GM18861 (cell line): ENCODE measurements around the gene KRTAP10-8.
"Not testable (repeated sequence)": the region's sequence is repeated elsewhere in the genome, so short reads cannot be mapped to it uniquely, and the experiment has no call there.

Source experiments
- ATAC-seq: cut with Tn5 transposase; IDR thresholded peaks from one replicate; pipeline ENCODE4 v1.9.1; 2021; ENCODE audit not compliant: unreplicated experiment

Gene KRTAP10-8

GRCh38 chr21:44579056-44579832 lies 32.6 kb upstream of the KRTAP10-8 start:
- no peak for ATAC-seq

GRCh38 chr21:44579833-44580144 lies 32.1 kb upstream of the KRTAP10-8 start:
- no peak for ATAC-seq

- ATAC-seq, result not testable (repeated sequence)
These were observed 31.6 kb upstream of the KRTAP10-8 start, which contains the start of gene KRTAP10-5 for GRCh38 chr21:44580231-44580821. TSS of gene KRTAP10-5 (minus strand) at chr21:44580604. CDS start at chr21:44580578, 26 bp downstream.

- no peak for ATAC-seq
These were observed 30.7 kb upstream of the KRTAP10-8 start for GRCh38 chr21:44581158-44581557.

- no peak for ATAC-seq
These were observed 29.8 kb upstream of the KRTAP10-8 start for GRCh38 chr21:44582055-44582454.

DNA sequence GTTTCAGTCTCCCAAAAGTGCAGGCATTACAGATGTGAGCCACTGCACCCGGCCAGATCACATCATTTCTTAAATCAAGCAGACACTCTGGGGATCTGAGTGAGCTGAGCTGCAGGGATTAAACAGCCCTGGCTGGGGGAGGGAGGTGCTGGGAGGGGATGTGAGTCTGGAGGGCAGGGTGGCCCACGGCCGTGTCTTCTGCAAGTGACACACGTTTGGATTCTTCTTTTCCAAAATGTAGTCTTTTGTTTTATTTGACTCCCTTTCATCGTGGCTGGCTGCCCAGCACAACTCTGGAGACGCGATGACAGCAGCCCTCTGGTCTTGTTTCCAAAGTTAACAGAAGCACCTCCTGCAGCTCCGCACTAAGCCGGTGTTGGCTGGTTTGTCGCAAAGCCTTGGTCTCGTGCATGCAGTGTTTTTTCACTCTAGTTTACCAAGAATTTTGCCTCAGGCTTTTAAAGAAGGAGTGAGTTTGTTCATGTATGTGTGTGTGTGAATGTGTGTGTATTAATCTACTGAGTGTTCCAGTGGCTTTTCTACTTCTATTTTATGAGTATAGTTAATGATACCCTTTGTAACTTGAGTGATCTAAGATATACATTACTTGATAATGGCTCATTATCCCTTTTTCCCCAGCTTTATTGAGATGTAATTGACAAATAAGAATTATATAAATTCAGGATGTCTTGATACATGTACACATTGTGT lies 28.6 kb upstream of the KRTAP10-8 start:
- no peak for ATAC-seq

DNA sequence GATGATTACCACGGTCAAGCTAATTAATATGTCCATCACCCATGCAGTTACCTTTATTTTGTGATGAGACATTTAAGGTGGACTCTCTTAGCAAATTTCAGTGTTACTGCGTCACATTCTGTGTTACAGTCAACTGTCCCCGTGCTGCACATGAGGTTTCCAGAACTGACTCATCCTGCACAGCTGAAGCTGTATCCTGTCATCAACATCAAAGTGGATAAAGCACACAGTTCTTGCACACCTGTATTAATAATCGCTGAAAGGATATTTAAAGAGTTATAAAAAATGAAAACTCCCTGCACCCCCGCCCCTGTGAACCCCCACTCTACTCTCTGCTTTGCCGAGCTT lies 28.1 kb upstream of the KRTAP10-8 start:
- no peak for ATAC-seq

DNA sequence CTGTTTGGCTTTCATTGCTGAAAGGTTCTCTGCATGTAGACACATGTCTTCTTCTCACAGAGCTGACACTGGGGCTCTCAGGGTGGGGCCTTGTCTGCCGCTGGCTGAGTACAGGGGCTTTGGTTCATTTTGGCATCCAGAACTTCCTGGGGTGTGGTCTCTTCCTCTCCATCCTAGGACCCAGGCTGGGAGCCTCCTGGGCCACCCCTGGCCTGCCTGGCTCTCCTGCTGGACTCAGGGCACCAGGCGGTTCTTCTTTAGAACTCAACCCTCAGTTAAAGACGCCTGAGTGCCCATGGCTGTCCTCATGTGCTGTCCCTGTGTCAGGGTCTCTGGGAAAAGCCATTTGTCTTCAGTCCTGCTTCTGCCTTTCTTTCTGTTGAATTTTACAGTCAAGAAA lies 26.0 kb upstream of the KRTAP10-8 start:
- ATAC-seq, result no peak

DNA sequence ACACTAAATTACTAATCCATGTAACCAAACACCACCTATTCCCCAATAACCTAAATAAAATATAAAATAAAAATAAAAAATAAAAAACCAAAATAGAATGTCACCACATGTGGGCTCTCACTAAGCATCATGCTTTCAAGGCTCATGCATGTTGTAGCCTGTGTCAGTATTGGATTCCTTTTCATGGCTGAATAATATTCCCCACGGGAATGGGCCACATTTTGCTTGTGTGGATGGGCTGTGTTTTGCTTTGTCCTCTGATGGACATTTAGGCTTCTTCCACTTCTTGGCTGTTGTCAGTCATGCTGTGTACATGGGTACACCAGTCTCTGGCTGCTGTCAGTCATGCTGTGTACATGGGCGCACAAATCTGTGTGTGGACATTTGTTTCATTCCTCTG lies 22.8 kb upstream of the KRTAP10-8 start:
- no peak for ATAC-seq

GRCh38 chr21:44589586-44590305 lies 22.1 kb upstream of the KRTAP10-8 start:
- no peak for ATAC-seq

- no peak for ATAC-seq
These were observed 21.6 kb upstream of the KRTAP10-8 start for GRCh38 chr21:44590311-44590721.

DNA sequence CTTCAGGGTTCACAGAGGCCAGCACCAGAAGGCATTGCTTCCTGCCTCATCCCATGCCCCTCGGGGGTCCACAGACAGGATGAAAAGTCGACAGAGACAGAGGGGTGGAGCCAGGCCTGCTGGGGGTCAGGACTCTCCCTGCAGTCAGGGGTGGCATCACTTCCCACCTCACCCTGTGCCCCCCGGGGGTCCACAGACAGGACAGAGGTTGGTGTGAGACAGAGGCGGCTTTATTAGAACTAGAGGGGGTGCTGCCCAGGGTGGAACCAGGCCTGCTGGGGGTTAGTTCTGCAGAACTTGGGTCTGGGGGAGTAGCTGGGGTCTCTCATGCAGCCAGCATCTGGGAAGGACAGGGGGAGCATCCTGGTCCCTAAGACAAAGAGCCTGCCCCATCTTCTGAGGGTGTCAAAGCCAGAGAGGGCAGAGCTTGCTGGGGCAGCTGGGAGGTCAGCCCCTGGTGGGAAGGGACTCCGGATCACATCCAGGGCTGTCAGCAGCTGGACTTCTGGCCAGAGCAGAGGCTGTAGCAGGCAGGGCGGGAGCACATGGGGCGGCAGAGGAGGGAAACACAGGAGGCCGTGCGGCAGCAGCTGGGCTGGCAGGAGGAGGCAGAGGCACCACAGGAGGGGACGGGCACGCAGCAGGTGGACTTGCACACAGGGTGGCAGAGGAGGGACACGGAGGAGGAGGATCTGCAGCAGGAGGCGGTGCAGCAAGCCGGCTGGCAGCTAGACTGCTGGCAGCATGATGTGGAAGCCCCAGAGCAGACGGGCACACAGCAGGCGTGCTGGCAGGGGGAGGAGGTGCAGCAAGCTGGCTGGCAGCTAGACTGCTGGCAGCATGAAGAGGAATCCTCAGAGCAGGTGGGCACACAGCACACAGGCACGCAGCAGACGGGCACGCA lies 20.7 kb upstream of the KRTAP10-8 start:
- not testable (repeated sequence) for ATAC-seq

GRCh38 chr21:44591801-44592130 lies 20.1 kb upstream of the KRTAP10-8 start:
- ATAC-seq, result not testable (repeated sequence)

DNA sequence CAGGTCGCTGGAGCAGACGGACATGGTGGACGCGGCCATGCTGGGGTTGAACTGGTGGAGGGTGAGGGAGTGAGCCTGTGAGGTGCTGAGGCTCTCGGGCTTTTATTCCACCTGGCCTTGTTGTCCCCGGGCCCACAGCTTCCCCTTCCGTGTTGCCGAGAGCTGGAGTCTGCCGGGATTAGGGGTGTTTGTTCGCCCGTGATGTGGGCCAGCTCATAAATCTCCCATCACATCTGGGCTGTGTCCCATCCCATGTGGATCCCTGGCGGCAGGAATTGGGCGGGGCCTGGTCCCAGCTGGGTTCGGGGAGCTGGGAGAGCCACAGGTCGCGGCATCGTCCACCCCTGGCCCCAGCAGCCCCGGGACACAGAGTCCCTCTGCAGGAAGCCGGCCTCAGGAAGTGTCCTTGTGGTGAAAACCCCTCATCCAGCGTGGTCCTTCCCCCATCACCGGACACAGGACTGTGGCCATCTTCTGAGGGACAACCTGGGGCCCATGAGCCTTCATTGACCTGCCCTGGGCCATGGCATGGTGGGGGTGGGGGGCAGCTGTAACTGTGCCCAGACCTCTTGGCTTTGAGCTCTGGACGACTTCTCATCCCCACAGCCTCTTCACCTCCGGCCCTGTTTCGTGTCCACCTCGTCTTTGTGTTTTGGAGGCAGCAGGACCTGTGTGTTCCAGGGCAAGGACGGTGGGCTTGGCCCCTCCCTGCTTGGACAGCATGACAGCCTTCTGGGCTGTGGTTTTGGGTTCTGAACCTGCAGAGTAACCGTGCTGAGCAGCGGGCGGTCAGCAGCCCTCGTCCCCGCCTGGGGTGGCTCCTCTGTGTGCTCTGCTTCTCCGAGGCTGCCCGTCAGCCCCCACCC lies 19.2 kb upstream of the KRTAP10-8 start, which contains the start of gene KRTAP10-6:
KRTAP10-6 (minus strand) TSS at position 60 of the 866 bp plus-strand sequence; CDS start at position 39, 21 bp downstream.
- ATAC-seq, result no peak

GRCh38 chr21:44593598-44594405 lies 18.1 kb upstream of the KRTAP10-8 start:
- ATAC-seq, result no peak

- no peak for ATAC-seq
These were observed 17.4 kb upstream of the KRTAP10-8 start for GRCh38 chr21:44594406-44594916.

GRCh38 chr21:44595524-44595923 lies 16.4 kb upstream of the KRTAP10-8 start:
- no peak for ATAC-seq

GRCh38 chr21:44596068-44596725 lies 15.7 kb upstream of the KRTAP10-8 start:
- no peak for ATAC-seq
